ENCODE measurements around the gene TENM4. TPM values are rescaled to one million over a fixed set of nuclear protein-coding genes. Genes with fewer than 3 reads are reported as not detected.

TENM4 gene
- total RNA-seq, 2 experiments from 2014 or later = not detected

- Mint-ChIP-seq H3K4me3 (no peak overlapping the region), H3K27ac (no peak overlapping the region), H3K4me1 (no peaks in the 10 kb centered on the region), H3K27me3 (no peaks in the 10 kb centered on the region), H3K9me3 (peaks cover 2% of the 10 kb centered on the region), H3K36me3 (no peaks in the 10 kb centered on the region)
- POLR2A ChIA-PET = no interaction called here
- DNase-seq (no peak), ATAC-seq (ENCODE audit: low read depth) (no peak)
Measured at GRCh38 chr11:79404325-79404724, 36.5 kb downstream of the TENM4 start.

- Mint-ChIP-seq H3K9me3 (peaks cover 2% of the 10 kb centered on the region), H3K4me3 (no peak overlapping the region), H3K4me1 (no peaks in the 10 kb centered on the region), H3K27me3 (no peaks in the 10 kb centered on the region), H3K36me3 (no peaks in the 10 kb centered on the region), H3K27ac (no peak overlapping the region)
- ATAC-seq (ENCODE audit: low read depth) (no peak), DNase-seq (no peak)
- POLR2A ChIA-PET = no interaction called here
Measured at GRCh38 chr11:79403839-79404238, 37.0 kb downstream of the TENM4 start.

GRCh38 chr11:79402912-79403311, 37.9 kb downstream of the TENM4 start:
- no peak for DNase-seq
- Mint-ChIP-seq H3K4me1 (no peaks in the 10 kb centered on the region), H3K27me3 (no peaks in the 10 kb centered on the region), H3K27ac (no peak overlapping the region), H3K9me3 (peaks cover 2% of the 10 kb centered on the region), H3K4me3 (no peak overlapping the region), H3K36me3 (no peaks in the 10 kb centered on the region)
- POLR2A ChIA-PET = no interaction called here
- no peak for ATAC-seq (ENCODE audit: low read depth)

- Mint-ChIP-seq H3K9me3 (peaks cover 2% of the 10 kb centered on the region), H3K27ac (no peak overlapping the region), H3K4me3 (no peak overlapping the region), H3K27me3 (no peaks in the 10 kb centered on the region), H3K36me3 (no peaks in the 10 kb centered on the region), H3K4me1 (no peaks in the 10 kb centered on the region)
- no peak for DNase-seq
- ATAC-seq (ENCODE audit: low read depth) = no peak
- POLR2A ChIA-PET = no interaction called here
Measured at GRCh38 chr11:79400717-79401330, 40.0 kb downstream of the TENM4 start.

GRCh38 chr11:79400206-79400605, 40.6 kb downstream of the TENM4 start:
- H3K4me1 Mint-ChIP-seq = no peaks in the 10 kb centered on the region
- no peak overlapping the region for H3K27ac Mint-ChIP-seq
- no peaks in the 10 kb centered on the region for H3K36me3 Mint-ChIP-seq
- DNase-seq (no peak), ATAC-seq (ENCODE audit: low read depth) (no peak)
- peaks cover 2% of the 10 kb centered on the region for H3K9me3 Mint-ChIP-seq
- H3K4me3 Mint-ChIP-seq = no peak overlapping the region
- no peaks in the 10 kb centered on the region for H3K27me3 Mint-ChIP-seq
- POLR2A ChIA-PET = no interaction called here

GRCh38 chr11:79397252-79397651, 43.6 kb downstream of the TENM4 start:
- no peaks in the 10 kb centered on the region for H3K27me3 Mint-ChIP-seq
- H3K27ac Mint-ChIP-seq = no peak overlapping the region
- POLR2A ChIA-PET = no interaction called here
- DNase-seq (no peak), ATAC-seq (ENCODE audit: low read depth) (no peak)
- no peaks in the 10 kb centered on the region for H3K9me3 Mint-ChIP-seq
- no peaks in the 10 kb centered on the region for H3K4me1 Mint-ChIP-seq
- no peaks in the 10 kb centered on the region for H3K36me3 Mint-ChIP-seq
- no peak overlapping the region for H3K4me3 Mint-ChIP-seq

- no peaks in the 10 kb centered on the region for H3K27me3 Mint-ChIP-seq
- H3K9me3 Mint-ChIP-seq = no peaks in the 10 kb centered on the region
- no peaks in the 10 kb centered on the region for H3K4me1 Mint-ChIP-seq
- no peak overlapping the region for H3K4me3 Mint-ChIP-seq
- no peaks in the 10 kb centered on the region for H3K36me3 Mint-ChIP-seq
- no peak for DNase-seq
- ATAC-seq (ENCODE audit: low read depth) = no peak
- no peak overlapping the region for H3K27ac Mint-ChIP-seq
- POLR2A ChIA-PET = no interaction called here
Measured at GRCh38 chr11:79396674-79397073, 44.2 kb downstream of the TENM4 start.

GRCh38 chr11:79396001-79396400, 44.8 kb downstream of the TENM4 start:
- Mint-ChIP-seq H3K27ac (no peak overlapping the region), H3K4me3 (no peak overlapping the region), H3K36me3 (no peaks in the 10 kb centered on the region), H3K27me3 (no peaks in the 10 kb centered on the region), H3K4me1 (no peaks in the 10 kb centered on the region), H3K9me3 (no peaks in the 10 kb centered on the region)
- POLR2A ChIA-PET = no interaction called here
- DNase-seq (no peak), ATAC-seq (ENCODE audit: low read depth) (no peak)

GRCh38 chr11:79393362-79394043, 47.3 kb downstream of the TENM4 start:
- Mint-ChIP-seq H3K27me3 (no peaks in the 10 kb centered on the region), H3K27ac (no peak overlapping the region), H3K4me1 (no peaks in the 10 kb centered on the region), H3K36me3 (no peaks in the 10 kb centered on the region), H3K9me3 (no peaks in the 10 kb centered on the region), H3K4me3 (no peak overlapping the region)
- ATAC-seq (ENCODE audit: low read depth) (no peak), DNase-seq (no peak)
- POLR2A ChIA-PET = no interaction called here

GRCh38 chr11:79392161-79392560, 48.7 kb downstream of the TENM4 start:
- Mint-ChIP-seq H3K4me1 (no peaks in the 10 kb centered on the region), H3K27me3 (no peaks in the 10 kb centered on the region), H3K4me3 (no peak overlapping the region), H3K27ac (no peak overlapping the region), H3K36me3 (no peaks in the 10 kb centered on the region), H3K9me3 (no peaks in the 10 kb centered on the region)
- no peak for DNase-seq
- POLR2A ChIA-PET = no interaction called here
- no peak for ATAC-seq (ENCODE audit: low read depth)

GRCh38 chr11:79390923-79391322, 49.9 kb downstream of the TENM4 start:
- no peaks in the 10 kb centered on the region for H3K9me3 Mint-ChIP-seq
- H3K36me3 Mint-ChIP-seq = no peaks in the 10 kb centered on the region
- no peaks in the 10 kb centered on the region for H3K4me1 Mint-ChIP-seq
- DNase-seq (no peak), ATAC-seq (ENCODE audit: low read depth) (no peak)
- POLR2A ChIA-PET = no interaction called here
- H3K4me3 Mint-ChIP-seq = no peak overlapping the region
- no peaks in the 10 kb centered on the region for H3K27me3 Mint-ChIP-seq
- H3K27ac Mint-ChIP-seq = no peak overlapping the region

GRCh38 chr11:79390477-79390876, 50.4 kb downstream of the TENM4 start:
- Mint-ChIP-seq H3K27me3 (no peaks in the 10 kb centered on the region), H3K4me3 (no peak overlapping the region), H3K4me1 (no peaks in the 10 kb centered on the region), H3K9me3 (no peaks in the 10 kb centered on the region), H3K27ac (no peak overlapping the region), H3K36me3 (no peaks in the 10 kb centered on the region)
- POLR2A ChIA-PET = no interaction called here
- DNase-seq (no peak), ATAC-seq (ENCODE audit: low read depth) (no peak)

GRCh38 chr11:79388201-79388600, 52.6 kb downstream of the TENM4 start:
- Mint-ChIP-seq H3K4me3 (no peak overlapping the region), H3K27ac (no peak overlapping the region), H3K4me1 (no peaks in the 10 kb centered on the region), H3K27me3 (no peaks in the 10 kb centered on the region), H3K9me3 (no peaks in the 10 kb centered on the region), H3K36me3 (no peaks in the 10 kb centered on the region)
- POLR2A ChIA-PET = no interaction called here
- no peak for DNase-seq
- ATAC-seq (ENCODE audit: low read depth) = no peak

- Mint-ChIP-seq H3K27me3 (no peaks in the 10 kb centered on the region), H3K4me3 (no peak overlapping the region), H3K4me1 (no peaks in the 10 kb centered on the region), H3K9me3 (no peaks in the 10 kb centered on the region), H3K27ac (no peak overlapping the region), H3K36me3 (no peaks in the 10 kb centered on the region)
- ATAC-seq (ENCODE audit: low read depth) (no peak), DNase-seq (no peak)
- POLR2A ChIA-PET = no interaction called here
Measured at GRCh38 chr11:79383874-79384273, 57.0 kb downstream of the TENM4 start.
